GM12878 (cell line): ENCODE data around the gene GRK1. TPM values are rescaled to one million over a fixed set of nuclear protein-coding genes. Genes with fewer than 3 reads are reported as not detected.

Source experiments
- ATAC-seq: fragments of 200-7000 bp; cut with Tn5 transposase; 3 replicates; pipeline ENCODE4 v1.9.1; 2020; ENCODE audit warnings: mild to moderate bottlenecking, moderate library complexity
- BruUV-seq: library from RNA; stranded (reverse); fragments of 400-500 nt; replicated peaks from 2 replicates; lab custom pipeline; 2021; lab: Mats Ljungman, UMichigan
- CTCF ChIA-PET: fragments of 300-600 bp; sonication (Branson Sonifier 250); formaldehyde crosslinking; extraction: SDS; loops from one replicate; lab custom pipeline; 2021; ENCODE audit warnings: inconsistent platforms; lab: Yijun Ruan, JAX
- POLR2A ChIA-PET: fragments of 350-600 bp; formaldehyde crosslinking; extraction: SDS; loops from one replicate; lab custom pipeline; 2021; ENCODE audit warnings: inconsistent platforms; lab: Charles Lee
- RAD21 ChIA-PET: fragments of 300-600 bp; sonication (Branson Sonifier 250); formaldehyde crosslinking; loops from one replicate; lab custom pipeline; 2023; ENCODE audit warnings: antibody characterized with exemption; ENCODE audit not compliant: unreplicated experiment; lab: Charles Lee
- SMC1A ChIA-PET: fragments of 300-600 bp; sonication (Branson Sonifier 250); formaldehyde crosslinking; loops from one replicate; lab custom pipeline; 2023; ENCODE audit not compliant: unreplicated experiment, uncharacterized antibody; lab: Charles Lee
- DNase-seq: peaks from one replicate; pipeline ENCODE4 v3.0.0-alpha.2; 2011; ENCODE audit warnings: low read depth, low spot score
- FAIRE-seq: peaks from 3 replicates; lab custom pipeline; 2011; peaks lifted over from hg19 to GRCh38; lab: Jason Lieb, UNC
- H2AFZ ChIP-seq: 2 replicates; pipeline ENCODE4 v1.6.0; 2011; ENCODE audit warnings: low read depth, low read length, control low read depth; ENCODE audit not compliant: control insufficient read depth
- H3K27ac ChIP-seq: 2 replicates; pipeline ENCODE4 v1.5.1; 2011; ENCODE audit warnings: control low read depth; ENCODE audit not compliant: control insufficient read depth, insufficient read depth
- H3K27me3 ChIP-seq, 2 experiments: replicated peaks in 1 of 2; 2 replicates each; pipeline versions ENCODE4 v1.6.0 to v1.6.1; 2011; ENCODE audit warnings: low read length in 1 of 2; ENCODE audit not compliant: control insufficient read depth in 2 of 2, insufficient read depth in 2 of 2
- H3K36me3 ChIP-seq, 2 experiments: 2 replicates each; pipeline ENCODE4 v1.5.1; 2011; ENCODE audit warnings: low read length in 1 of 2; ENCODE audit not compliant: control insufficient read depth in 2 of 2, insufficient read depth in 2 of 2
- H3K4me1 ChIP-seq: 2 replicates; pipeline ENCODE4 v1.6.1; 2011; ENCODE audit warnings: mild to moderate bottlenecking, low read length, moderate library complexity, mixed read lengths; ENCODE audit not compliant: control insufficient read depth, insufficient read depth
- H3K4me2 ChIP-seq: 2 replicates; pipeline ENCODE4 v1.6.0; 2011; ENCODE audit warnings: control low read depth; ENCODE audit not compliant: control insufficient read depth, insufficient read depth
- H3K4me3 ChIP-seq: fragments of 200-600 bp; sonication (generic); 2 replicates; pipeline ENCODE4 v1.5.1; 2016
- H3K79me2 ChIP-seq: 2 replicates; pipeline ENCODE4 v1.6.0; 2011; ENCODE audit warnings: low read length; ENCODE audit not compliant: control insufficient read depth, insufficient read depth
- H3K9ac ChIP-seq: 2 replicates; pipeline ENCODE4 v1.8.0; 2011; ENCODE audit warnings: low read length, control low read depth, mixed read lengths; ENCODE audit not compliant: control insufficient read depth, insufficient read depth
- H3K9me3 ChIP-seq: replicated peaks from 3 replicates; pipeline ENCODE4 v1.5.1; 2011; ENCODE audit warnings: mild to moderate bottlenecking, low read length; ENCODE audit not compliant: control insufficient read depth, insufficient read depth
- H4K20me1 ChIP-seq: 2 replicates; pipeline ENCODE4 v1.6.0; 2011; ENCODE audit not compliant: control insufficient read depth, insufficient read depth
- EED ChIP-seq: sonication (generic); IDR thresholded peaks from 2 replicates; pipeline ENCODE4 v1.6.1; 2016; ENCODE audit warnings: antibody characterized with exemption, low read depth
- JUND ChIP-seq: IDR thresholded peaks from 2 replicates; pipeline ENCODE4 v1.6.1; 2012; ENCODE audit warnings: low read depth, mild to moderate bottlenecking, low read length, improper control_type of control experiment, moderate library complexity
- MYB ChIP-seq: fragments of 150-350 bp; IDR thresholded peaks from 2 replicates; pipeline ENCODE4 v1.6.1; 2014; ENCODE audit warnings: mild to moderate bottlenecking, low read depth, low read length, borderline replicate concordance
- NFIC ChIP-seq: IDR thresholded peaks from 2 replicates; pipeline ENCODE4 v1.6.1; 2012; ENCODE audit warnings: low read depth, mild to moderate bottlenecking, inconsistent platforms, low read length, moderate library complexity
- NFYB ChIP-seq: IDR thresholded peaks from 2 replicates; pipeline ENCODE4 v1.6.1; 2011; ENCODE audit warnings: low read depth, mild to moderate bottlenecking, low read length, improper control_type of control experiment, moderate library complexity; ENCODE audit not compliant: insufficient read depth
- POLR2A ChIP-seq: IDR thresholded peaks from 2 replicates; pipeline ENCODE4 v1.6.1; 2011; ENCODE audit warnings: low read depth, mild to moderate bottlenecking, low read length
- STAT3 ChIP-seq: IDR thresholded peaks from 2 replicates; pipeline ENCODE4 v1.6.1; 2011; ENCODE audit warnings: low read depth, low read length, improper control_type of control experiment
- SUPT20H ChIP-seq: IDR thresholded peaks from 2 replicates; pipeline ENCODE4 v1.6.1; 2011; ENCODE audit warnings: low read depth, mild to moderate bottlenecking, low read length, moderate library complexity, borderline replicate concordance; ENCODE audit not compliant: control insufficient read depth
- TCF7 ChIP-seq: IDR thresholded peaks from 2 replicates; pipeline ENCODE4 v1.6.1; 2014; ENCODE audit warnings: antibody characterized with exemption, borderline replicate concordance
- WRNIP1 ChIP-seq: IDR thresholded peaks from 2 replicates; pipeline ENCODE4 v1.6.1; 2011; ENCODE audit warnings: low read depth, low read length, improper control_type of control experiment, borderline replicate concordance
- ZNF24 ChIP-seq: fragments of 450-650 bp; IDR thresholded peaks from 2 replicates; pipeline ENCODE4 v1.6.1; 2017; ENCODE audit warnings: antibody characterized with exemption, mild to moderate bottlenecking
- WGBS: methylation state at CpG from one replicate; pipeline ENCODE4 v1.1.6; 2016; ENCODE audit warnings: low lambda C conversion rate; ENCODE audit not compliant: insufficient replicate concordance, insufficient coverage; ENCODE audit errors: missing lambda C conversion rate; 5-methylcytosine and 5-hydroxymethylcytosine counted together
- in situ Hi-C: fragments of 300-500 bp; cut with MboI; formaldehyde crosslinking; loops from 9 replicates; pipeline ENCODE4 v1.14.3; 2018; ENCODE audit warnings: mixed read lengths
- intact Hi-C: fragments of 100-400 bp; cut with micrococcal nuclease; formaldehyde crosslinking; loops from one replicate; pipeline ENCODE4 v1.14.2; 2022; ENCODE audit not compliant: unreplicated experiment
- polyA plus RNA-seq, 11 experiments: library from polyadenylated mRNA; depleted of rRNA in 4 of 11; unstranded in 6 of 11; stranded (reverse) in 5 of 11; fragments of >200 nt; fragmentation: Nextera tagmentation in 4 of 11; fragmentation: Illumina TruSeq in 1 of 11; extraction: Ambion mirVana in 4 of 11; extraction: Trizol in 1 of 11; gene quantifications; 1 replicate in 1 of 11; 2 replicates in 10 of 11; pipeline versions ENCODE4 v1.2.1 to v1.2.3, GENCODE V29; 2011 to 2016; ENCODE audit warnings: inconsistent platforms in 2 of 11, missing spikeins in 2 of 11, low read depth in 1 of 11
- total RNA-seq, 4 experiments: library from RNA; depleted of rRNA in 3 of 4; stranded (reverse); fragments of >200 nt in 3 of 4; fragmentation: Illumina TruSeq in 1 of 4; extraction: Trizol in 1 of 4; gene quantifications; 2 replicates each; pipeline versions ENCODE4 v1.2.1 to v1.2.3, GENCODE V29; 2013 to 2021
- TF ChIP-seq, protein P1 (sequence below): IDR thresholded peaks from 2 replicates; pipeline ENCODE4 v1.6.1; 2011; ENCODE audit warnings: borderline replicate concordance, low read depth, mild to moderate bottlenecking, moderate library complexity, mixed read lengths, low read length; ENCODE audit not compliant: insufficient read depth; ENCODE audit errors: extremely low read length
- TF ChIP-seq, protein P2 (sequence below), 3 experiments: IDR thresholded peaks in 2 of 3; conservative IDR thresholded peaks in 1 of 3; 2 replicates each; pipeline ENCODE4 v1.5.1; 2011; ENCODE audit warnings: low read depth in 3 of 3, low read length in 3 of 3, mild to moderate bottlenecking in 3 of 3, control low read depth in 2 of 3, moderate library complexity in 2 of 3, inconsistent platforms in 1 of 3, mixed read lengths in 1 of 3; ENCODE audit not compliant: control insufficient read depth in 2 of 3, insufficient read depth in 1 of 3; ENCODE audit errors: extremely low read depth in 1 of 3
- TF ChIP-seq, protein P3 (sequence below): fragments of 450-650 bp; IDR thresholded peaks from 2 replicates; pipeline ENCODE4 v1.6.1; 2016; ENCODE audit warnings: mild to moderate bottlenecking

The GRK1 gene
- total and polyA plus RNA-seq, 10 of the 15 experiments (the other 5 are each of a cell fraction or from before 2014, with no cell fraction given): under 0.01 to 0.04 TPM; not detected in 8

DNA sequence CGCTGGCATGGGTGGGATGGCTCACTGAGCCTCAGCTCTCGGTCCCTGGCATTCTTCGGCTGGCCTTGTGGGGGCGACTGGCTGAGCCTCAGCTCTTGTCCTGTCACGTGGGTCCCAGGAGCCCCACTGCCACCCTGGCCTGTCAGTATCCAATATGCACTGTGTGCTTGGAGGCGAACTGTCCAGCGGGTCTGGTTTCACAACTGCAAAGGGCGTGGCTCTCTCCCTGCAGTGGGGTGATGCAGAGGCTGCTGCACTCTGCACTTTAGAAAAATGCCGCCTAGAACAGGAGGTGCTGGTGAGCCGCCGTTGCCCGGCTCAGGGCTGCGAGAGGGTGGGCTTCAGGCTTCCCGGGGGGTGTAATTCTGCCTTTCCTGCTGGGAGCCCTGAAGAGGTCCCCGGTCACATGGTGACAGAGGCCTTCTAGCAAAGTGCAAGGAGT, 75.0 kb downstream of the GRK1 start (continued):
- TF ChIP-seq, protein P1, sequence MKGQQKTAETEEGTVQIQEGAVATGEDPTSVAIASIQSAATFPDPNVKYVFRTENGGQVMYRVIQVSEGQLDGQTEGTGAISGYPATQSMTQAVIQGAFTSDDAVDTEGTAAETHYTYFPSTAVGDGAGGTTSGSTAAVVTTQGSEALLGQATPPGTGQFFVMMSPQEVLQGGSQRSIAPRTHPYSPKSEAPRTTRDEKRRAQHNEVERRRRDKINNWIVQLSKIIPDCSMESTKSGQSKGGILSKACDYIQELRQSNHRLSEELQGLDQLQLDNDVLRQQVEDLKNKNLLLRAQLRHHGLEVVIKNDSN: peak; percentile 39
- TF ChIP-seq TCF7: no peak
- no peak for TF ChIP-seq WRNIP1
- TF ChIP-seq, protein P2, sequence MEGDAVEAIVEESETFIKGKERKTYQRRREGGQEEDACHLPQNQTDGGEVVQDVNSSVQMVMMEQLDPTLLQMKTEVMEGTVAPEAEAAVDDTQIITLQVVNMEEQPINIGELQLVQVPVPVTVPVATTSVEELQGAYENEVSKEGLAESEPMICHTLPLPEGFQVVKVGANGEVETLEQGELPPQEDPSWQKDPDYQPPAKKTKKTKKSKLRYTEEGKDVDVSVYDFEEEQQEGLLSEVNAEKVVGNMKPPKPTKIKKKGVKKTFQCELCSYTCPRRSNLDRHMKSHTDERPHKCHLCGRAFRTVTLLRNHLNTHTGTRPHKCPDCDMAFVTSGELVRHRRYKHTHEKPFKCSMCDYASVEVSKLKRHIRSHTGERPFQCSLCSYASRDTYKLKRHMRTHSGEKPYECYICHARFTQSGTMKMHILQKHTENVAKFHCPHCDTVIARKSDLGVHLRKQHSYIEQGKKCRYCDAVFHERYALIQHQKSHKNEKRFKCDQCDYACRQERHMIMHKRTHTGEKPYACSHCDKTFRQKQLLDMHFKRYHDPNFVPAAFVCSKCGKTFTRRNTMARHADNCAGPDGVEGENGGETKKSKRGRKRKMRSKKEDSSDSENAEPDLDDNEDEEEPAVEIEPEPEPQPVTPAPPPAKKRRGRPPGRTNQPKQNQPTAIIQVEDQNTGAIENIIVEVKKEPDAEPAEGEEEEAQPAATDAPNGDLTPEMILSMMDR (IDR thresholded peaks at IDR 0.05 in 2 of 3, conservative IDR thresholded peaks at IDR 0.05 in 1 of 3; ENCODE audit: control insufficient read depth in 2 of 3, extremely low read depth in 1 of 3, insufficient read depth in 1 of 3, low read depth in 3 of 3, low read length in 3 of 3): peak in 1 of 3 experiments; percentile 2; a peak in 1 of 6 replicates
- no peak for TF ChIP-seq STAT3
- no peak for TF ChIP-seq NFIC
- TF ChIP-seq, all 136 proteins: peak for 2

DNA sequence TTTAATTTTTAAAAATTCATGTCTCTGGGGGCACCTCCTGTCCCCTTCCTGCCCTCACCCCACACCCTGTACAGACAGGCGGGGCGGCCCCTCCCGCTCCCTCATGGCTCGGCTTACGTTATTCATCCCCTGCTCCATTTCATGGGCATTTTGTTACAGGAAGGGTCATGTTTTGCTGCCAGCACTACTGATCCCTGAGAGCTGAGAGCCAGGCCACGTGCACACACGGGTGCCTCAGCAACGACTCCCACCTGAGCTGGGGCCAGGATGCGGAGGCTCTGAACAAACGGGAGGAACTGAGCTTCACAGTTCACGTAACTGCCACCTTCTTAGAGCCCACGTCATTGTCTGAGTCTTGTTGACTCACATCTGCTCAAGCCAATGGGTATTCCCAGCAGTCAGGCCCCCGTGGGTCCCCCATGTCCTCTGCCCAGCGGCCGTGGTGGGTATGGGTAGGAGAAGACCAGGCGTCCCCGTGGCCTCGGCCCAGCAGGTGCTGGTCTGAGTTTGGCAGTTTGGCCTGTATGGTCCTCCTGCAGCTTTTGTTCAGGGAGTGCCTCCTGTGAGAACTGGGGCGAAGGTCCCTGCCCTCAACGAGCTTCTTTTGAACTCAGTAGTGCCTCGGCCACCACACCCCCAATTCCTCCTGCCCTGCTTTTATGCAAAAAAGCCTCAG, 75.6 kb downstream of the GRK1 start:
- Histone ChIP-seq H3K27me3 (no peaks in the 10 kb centered on the region; a peak in 1 of 4 replicates), H2AFZ (no peak overlapping the region), H3K4me2 (no peak overlapping the region), H3K4me1 (no peaks in the 10 kb centered on the region), H3K9me3 (no peaks in the 10 kb centered on the region), H3K9ac (no peak overlapping the region), H3K36me3 (no peaks in the 10 kb centered on the region), H4K20me1 (no peaks in the 10 kb centered on the region), H3K27ac (no peak overlapping the region), H3K4me3 (no peak overlapping the region), H3K79me2 (no peaks in the 10 kb centered on the region)
- ATAC-seq: no peak
- DNase-seq: no peak
- no peak for TF ChIP-seq MYB
- TF ChIP-seq ZNF24: no peak
- no peak for TF ChIP-seq NFYB
- TF ChIP-seq JUND: no peak
- no peak for TF ChIP-seq EED
- no peak for TF ChIP-seq POLR2A
- TF ChIP-seq SUPT20H: no peak
- TF ChIP-seq TCF7: no peak
- TF ChIP-seq, protein P3, sequence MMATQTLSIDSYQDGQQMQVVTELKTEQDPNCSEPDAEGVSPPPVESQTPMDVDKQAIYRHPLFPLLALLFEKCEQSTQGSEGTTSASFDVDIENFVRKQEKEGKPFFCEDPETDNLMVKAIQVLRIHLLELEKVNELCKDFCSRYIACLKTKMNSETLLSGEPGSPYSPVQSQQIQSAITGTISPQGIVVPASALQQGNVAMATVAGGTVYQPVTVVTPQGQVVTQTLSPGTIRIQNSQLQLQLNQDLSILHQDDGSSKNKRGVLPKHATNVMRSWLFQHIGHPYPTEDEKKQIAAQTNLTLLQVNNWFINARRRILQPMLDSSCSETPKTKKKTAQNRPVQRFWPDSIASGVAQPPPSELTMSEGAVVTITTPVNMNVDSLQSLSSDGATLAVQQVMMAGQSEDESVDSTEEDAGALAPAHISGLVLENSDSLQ: no peak
- ChIA-PET RAD21 (no interaction called here), POLR2A (no interaction called here), CTCF (interaction anchor here (0.6 kb wide), 1 partner anchor 871 kb away, joined by 3 read pairs; no protein-coding TSS in a partner anchor), SMC1A (no interaction called here)
- no peak for FAIRE-seq
- in situ Hi-C loops: no loop called here
- 19% methylated on average over 21 of the region's 21 CpGs for WGBS
- intact Hi-C loops: no loop called here
- no TSS peak for BruUV-seq
